Epidermal melanocyte (primary cell): ENCODE data around the gene TMEM207.

ENCODE experiments used
- DNase-seq: peaks from one replicate; pipeline ENCODE4 v3.0.0; 2011; ENCODE audit warnings: low spot score; ENCODE audit not compliant: insufficient read length

TMEM207 gene

GRCh38 chr3:190444576-190445145 lies 5.0 kb downstream of the TMEM207 start:
- no peak for DNase-seq

DNA sequence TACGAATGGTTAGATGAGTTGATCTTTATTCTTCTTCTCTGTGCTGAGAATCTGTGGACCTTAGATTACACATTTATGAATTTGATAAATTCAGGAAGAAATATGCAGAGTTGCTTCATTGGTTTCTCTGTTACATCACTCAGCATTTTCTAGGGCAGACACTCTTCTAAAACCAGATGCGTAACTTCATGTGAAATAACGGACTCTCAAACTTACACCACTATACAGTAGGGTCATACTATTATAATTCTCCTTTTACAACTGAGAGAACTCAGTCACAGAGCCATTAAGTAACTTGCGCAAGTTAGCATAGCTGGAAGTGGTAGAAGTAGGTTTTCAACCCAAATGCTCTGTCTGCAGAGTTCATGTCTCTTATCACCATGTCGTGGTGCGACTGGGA lies 5.7 kb downstream of the TMEM207 start:
- no peak for DNase-seq

GRCh38 chr3:190443257-190443656 lies 6.4 kb downstream of the TMEM207 start:
- no peak for DNase-seq

DNA sequence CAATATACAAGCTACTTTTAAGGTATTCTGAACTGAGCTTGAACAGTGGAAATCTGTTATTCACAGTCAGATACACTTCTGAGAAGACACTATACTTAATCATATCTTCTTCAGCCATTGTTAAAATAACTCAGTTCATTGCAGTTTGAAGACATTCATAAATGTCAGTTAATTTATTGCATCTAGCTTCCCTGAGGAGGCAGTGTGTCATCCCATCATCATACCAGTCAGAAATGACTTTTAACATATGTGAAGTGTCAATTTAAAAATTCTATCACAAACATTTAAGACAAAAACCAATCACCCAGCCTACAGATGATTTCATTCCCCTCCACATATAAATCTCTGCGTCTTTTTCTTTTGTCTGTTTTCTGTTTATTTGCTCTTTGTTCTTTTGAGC lies 7.5 kb downstream of the TMEM207 start:
- DNase-seq, result no peak

GRCh38 chr3:190436331-190436730 lies 13.4 kb downstream of the TMEM207 start:
- DNase-seq, result no peak

DNA sequence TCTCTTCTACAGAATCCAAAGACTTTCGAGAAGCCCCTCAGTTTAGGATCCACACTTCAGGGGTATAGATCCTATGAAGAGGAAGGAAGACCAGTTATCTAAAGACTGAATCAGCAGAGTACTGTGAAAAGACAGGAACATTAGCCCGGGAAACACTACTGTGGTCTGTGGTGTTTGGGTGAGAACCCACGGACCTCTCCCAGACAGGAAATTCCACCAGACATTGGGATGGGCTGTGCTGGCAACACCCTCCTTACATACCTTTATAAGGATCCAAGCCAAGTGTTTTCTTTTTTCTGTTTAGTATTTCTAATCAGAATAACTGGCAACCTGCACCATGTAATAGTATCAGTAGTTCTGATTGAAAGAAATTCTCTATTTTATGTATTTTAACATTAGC lies 14.1 kb downstream of the TMEM207 start:
- DNase-seq, result no peak

DNA sequence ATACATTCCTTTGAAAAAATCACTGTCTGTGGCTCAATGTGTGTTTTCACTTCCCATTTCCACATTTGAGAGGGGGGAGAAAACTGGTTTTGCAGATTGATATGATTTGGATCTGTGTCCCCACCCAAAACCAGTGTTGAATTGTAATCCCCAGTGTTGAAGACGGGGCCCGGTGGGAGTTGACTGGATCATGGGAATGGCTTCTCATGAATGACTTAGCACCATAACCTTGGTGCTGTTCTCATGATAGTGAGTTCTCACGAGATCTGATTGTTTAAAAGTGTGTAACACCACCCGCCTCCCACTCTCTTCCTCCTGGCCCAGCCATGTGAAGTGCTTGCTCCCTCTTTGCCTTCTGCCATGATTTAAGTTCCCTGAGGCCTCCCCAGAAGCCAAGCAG lies 16.1 kb downstream of the TMEM207 start:
- DNase-seq, result no peak

DNA sequence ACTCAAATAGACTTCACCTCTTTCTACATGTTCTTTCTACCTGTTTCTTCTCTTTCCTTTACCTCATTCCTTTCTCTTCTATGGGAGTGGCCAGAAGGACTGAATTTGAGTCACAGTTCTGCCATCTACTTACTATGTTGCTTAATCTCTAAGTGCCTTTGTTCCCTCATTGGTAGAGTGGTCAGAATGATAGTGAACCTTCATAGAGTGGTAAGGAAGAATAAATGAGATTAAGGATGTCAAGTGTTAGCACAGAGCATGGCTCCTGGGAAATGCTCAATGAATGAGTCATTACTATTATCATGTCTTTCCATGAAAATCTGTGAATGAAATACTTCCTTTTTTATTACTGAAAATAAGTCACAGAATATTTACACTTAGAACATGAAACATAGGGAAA lies 17.5 kb downstream of the TMEM207 start:
- no peak for DNase-seq

- DNase-seq, result no peak
These were observed 18.8 kb downstream of the TMEM207 start for GRCh38 chr3:190430906-190431305.

DNA sequence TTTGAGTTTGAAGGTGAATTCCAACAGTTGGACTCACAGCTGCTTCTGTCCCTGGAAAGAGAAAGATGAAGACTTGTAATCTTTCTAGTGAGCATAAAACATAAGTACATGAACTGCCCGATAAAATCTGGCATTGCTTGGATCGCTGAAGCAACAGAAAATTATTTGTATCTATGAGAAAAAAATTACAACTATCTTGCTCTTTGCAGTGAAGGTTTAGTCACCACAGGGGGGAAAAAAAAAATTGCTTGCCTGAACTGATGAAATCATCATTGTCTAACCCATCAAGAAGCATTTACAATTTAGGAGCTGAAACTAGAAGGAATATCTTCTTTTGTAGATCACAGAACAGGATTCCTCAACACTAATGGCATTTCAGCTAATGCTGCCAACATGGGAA lies 20.0 kb downstream of the TMEM207 start:
- no peak for DNase-seq

- DNase-seq, result no peak
These were observed 22.7 kb downstream of the TMEM207 start for GRCh38 chr3:190426806-190427507.

- DNase-seq, result no peak
These were observed 23.9 kb downstream of the TMEM207 start for GRCh38 chr3:190425833-190426232.

DNA sequence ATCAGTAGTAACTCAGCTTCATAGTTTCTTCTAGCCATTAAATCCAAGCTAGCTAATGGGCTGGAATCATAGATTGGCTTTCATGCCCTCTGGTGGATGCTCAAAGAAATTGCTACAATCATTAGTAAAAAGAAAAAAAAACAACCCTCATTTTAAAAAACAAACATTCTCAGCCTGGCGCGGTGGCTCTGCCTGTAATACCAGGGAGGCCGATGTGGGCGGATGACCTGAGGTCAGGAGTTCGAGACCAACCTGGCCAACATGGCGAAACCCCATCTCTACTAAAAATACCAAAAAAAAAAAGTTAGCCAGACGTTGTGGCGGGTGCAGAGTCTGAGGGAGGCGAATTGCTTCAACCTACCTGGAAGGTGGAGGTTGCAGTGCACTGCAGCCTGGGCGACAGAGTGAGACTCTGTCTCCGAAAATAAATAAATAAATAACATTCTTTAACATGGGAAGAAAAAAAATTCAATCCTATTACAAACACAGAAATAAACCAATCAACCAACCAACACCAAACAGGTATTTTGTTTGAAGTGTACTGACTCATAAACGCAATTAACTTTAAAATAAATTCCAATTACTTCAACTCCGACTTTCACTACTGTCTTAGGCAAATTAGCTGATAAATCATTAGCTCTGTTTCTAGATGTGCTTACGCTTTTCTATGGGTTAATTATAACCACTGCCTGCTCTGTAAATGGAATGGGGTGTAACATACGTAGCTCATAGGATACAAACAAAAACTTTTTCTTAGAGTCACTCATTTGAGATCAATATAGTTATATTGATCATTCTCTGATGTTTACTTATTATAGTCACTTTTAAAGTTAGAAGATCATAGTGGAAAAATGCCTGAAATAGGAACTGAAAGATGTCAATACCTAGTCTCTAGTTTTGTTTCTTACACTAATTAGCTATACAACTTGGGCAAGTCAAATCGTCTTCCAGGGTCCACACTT lies 24.9 kb downstream of the TMEM207 start:
- DNase-seq, result peak; percentile 30

- no peak for DNase-seq
These were observed 25.6 kb downstream of the TMEM207 start for GRCh38 chr3:190424108-190424477.

GRCh38 chr3:190414297-190414696 lies 35.4 kb downstream of the TMEM207 start:
- no peak for DNase-seq

- no peak for DNase-seq
These were observed 45.0 kb downstream of the TMEM207 start for GRCh38 chr3:190404715-190405114.

- no peak for DNase-seq
These were observed 47.7 kb downstream of the TMEM207 start for GRCh38 chr3:190401963-190402362.

DNA sequence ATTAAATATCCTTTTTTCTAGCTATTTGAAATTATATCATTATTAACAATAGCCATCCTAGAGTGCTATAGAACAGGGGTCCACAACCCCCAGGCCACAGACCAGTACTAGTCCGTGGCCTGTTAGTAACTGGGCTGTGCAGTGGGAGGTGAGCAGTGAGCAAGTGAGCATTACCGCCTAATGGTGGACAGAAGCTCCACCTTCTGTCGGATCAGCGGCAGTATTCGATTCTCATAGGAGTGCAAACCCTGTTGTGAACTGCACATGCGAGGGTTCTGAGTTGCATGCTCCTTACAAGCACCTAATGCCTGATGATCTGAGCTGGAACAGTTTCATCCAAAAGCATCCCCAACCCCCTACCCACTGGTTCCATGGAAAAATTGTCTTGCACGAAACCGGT lies 50.0 kb downstream of the TMEM207 start:
- no peak for DNase-seq

DNA sequence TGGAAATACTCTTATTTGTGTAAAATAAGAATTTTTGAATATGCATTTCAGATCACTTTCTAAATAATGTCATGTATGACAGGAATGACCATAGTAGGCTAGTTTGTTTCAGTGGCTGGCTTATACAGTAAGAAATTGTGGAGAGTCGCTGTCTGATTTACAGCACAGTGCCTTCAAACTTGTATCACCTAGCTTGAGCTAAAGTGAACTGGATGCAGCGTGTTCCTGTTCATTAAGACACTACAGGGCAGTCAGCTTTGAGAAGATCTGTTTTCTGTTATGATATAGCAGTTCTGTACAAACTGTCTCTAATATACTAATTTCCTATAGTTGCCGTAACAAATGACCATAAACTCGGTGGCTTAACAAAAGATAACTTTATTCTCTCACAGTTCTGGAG lies 51.8 kb downstream of the TMEM207 start:
- no peak for DNase-seq

DNA sequence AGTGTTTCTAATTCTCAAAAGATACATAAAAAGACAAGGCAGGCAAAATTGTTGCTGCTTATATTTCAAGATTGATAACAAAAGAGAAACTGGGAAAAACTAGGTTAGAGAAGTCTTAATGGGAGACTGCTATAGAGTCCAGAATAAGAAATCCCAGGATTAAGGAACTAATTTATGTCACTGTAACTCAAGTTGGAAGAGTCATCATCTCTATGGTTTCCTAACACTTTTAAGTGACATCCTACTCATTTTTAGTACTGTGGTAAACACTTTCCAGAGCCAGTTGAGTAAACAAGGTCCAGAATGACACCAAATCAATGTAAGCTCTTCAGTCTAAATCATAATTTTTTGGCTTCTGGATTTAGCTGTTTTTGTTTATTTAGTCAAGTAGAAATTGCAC lies 53.7 kb downstream of the TMEM207 start:
- no peak for DNase-seq

- no peak for DNase-seq
These were observed 61.0 kb downstream of the TMEM207 start for GRCh38 chr3:190388703-190389102.

- no peak for DNase-seq
These were observed 62.0 kb downstream of the TMEM207 start, which contains the start of gene CLDN16 for GRCh38 chr3:190387578-190388213. Gene CLDN16 (plus strand): TSS chr3:190388163. CDS start chr3:190388330, 167 bp downstream.
